Cardiac muscle cell (in vitro differentiated cells and primary cell): ENCODE results near the gene PRKD1. TPM values are rescaled to one million over a fixed set of nuclear protein-coding genes. Genes with fewer than 3 reads are reported as not detected.

Experiments
- DNase-seq, 2 donors: peaks; one replicate each; pipeline versions ENCODE4 v3.0.0 to v3.0.0-alpha.2; 2010 to 2017; ENCODE audit warnings: low read depth in 1 of 2, low spot score in 1 of 2
- H3K27ac ChIP-seq: fragments of 200-600 bp; sonication (generic); 2 replicates; pipeline ENCODE4 v1.5.1; 2016
- H3K27me3 ChIP-seq: fragments of 200-600 bp; sonication (generic); 2 replicates; pipeline ENCODE4 v1.6.0; 2016; ENCODE audit warnings: control low read depth
- H3K36me3 ChIP-seq: fragments of 200-600 bp; sonication (generic); 2 replicates; pipeline ENCODE4 v1.5.1; 2016; ENCODE audit warnings: control low read depth
- H3K4me1 ChIP-seq: fragments of 200-600 bp; sonication (generic); 2 replicates; pipeline ENCODE4 v1.8.1; 2017; ENCODE audit warnings: low read depth, mild to moderate bottlenecking, mixed run types
- H3K4me3 ChIP-seq: fragments of 200-600 bp; sonication (generic); 2 replicates; pipeline ENCODE4 v1.5.1; 2016; ENCODE audit warnings: mild to moderate bottlenecking
- H3K9me3 ChIP-seq: fragments of 200-600 bp; sonication (generic); 2 replicates; pipeline ENCODE4 v1.5.1; 2017; ENCODE audit warnings: low read depth, mild to moderate bottlenecking, control low read depth
- polyA plus RNA-seq: library from polyadenylated mRNA; unstranded; fragments of >200 nt; fragmentation: Nextera tagmentation; extraction: Ambion mirVana; gene quantifications from 2 replicates; pipeline ENCODE4 v1.2.1, GENCODE V29; 2016
- total RNA-seq: library from RNA; depleted of rRNA; stranded (reverse); fragments of >200 nt; gene quantifications from 2 replicates; pipeline ENCODE4 v1.2.3, GENCODE V29; 2016
- TF ChIP-seq, protein P1 (sequence below): IDR thresholded peaks from 2 replicates; pipeline ENCODE4 v1.5.1; 2012; ENCODE audit warnings: low read depth, mild to moderate bottlenecking, low read length

The PRKD1 gene
- total and polyA plus RNA-seq, 2 experiments from 2014 or later: 15.2 to 15.7 TPM

DNA sequence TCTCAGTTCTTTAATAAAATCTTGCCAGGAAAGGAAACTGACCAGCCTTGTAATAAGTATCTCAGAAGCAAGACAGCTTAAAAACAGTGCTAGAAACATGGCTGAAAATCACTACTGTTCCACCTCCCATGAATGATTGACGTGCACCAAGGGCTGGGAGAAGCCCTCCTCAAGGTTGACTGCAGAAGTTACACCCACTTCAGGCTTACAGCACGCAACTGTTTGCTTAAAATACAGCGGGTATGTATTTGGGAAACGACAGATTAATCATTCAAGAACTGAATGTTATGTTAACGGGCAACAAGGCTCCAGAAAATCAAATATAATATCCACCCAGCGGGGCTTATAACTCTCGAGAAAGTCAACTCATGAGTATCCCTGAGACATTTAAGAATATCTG lies 22.1 kb downstream of the PRKD1 start:
- no peak overlapping the region for H3K27ac ChIP-seq
- H3K4me3 ChIP-seq: no peak overlapping the region
- no peak for DNase-seq
- TF ChIP-seq, protein P1, sequence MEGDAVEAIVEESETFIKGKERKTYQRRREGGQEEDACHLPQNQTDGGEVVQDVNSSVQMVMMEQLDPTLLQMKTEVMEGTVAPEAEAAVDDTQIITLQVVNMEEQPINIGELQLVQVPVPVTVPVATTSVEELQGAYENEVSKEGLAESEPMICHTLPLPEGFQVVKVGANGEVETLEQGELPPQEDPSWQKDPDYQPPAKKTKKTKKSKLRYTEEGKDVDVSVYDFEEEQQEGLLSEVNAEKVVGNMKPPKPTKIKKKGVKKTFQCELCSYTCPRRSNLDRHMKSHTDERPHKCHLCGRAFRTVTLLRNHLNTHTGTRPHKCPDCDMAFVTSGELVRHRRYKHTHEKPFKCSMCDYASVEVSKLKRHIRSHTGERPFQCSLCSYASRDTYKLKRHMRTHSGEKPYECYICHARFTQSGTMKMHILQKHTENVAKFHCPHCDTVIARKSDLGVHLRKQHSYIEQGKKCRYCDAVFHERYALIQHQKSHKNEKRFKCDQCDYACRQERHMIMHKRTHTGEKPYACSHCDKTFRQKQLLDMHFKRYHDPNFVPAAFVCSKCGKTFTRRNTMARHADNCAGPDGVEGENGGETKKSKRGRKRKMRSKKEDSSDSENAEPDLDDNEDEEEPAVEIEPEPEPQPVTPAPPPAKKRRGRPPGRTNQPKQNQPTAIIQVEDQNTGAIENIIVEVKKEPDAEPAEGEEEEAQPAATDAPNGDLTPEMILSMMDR: no peak
- H3K4me1 ChIP-seq: no peaks in the 10 kb centered on the region
- H3K27me3 ChIP-seq: no peaks in the 10 kb centered on the region
- H3K9me3 ChIP-seq: no peaks in the 10 kb centered on the region
- no peaks in the 10 kb centered on the region for H3K36me3 ChIP-seq

DNA sequence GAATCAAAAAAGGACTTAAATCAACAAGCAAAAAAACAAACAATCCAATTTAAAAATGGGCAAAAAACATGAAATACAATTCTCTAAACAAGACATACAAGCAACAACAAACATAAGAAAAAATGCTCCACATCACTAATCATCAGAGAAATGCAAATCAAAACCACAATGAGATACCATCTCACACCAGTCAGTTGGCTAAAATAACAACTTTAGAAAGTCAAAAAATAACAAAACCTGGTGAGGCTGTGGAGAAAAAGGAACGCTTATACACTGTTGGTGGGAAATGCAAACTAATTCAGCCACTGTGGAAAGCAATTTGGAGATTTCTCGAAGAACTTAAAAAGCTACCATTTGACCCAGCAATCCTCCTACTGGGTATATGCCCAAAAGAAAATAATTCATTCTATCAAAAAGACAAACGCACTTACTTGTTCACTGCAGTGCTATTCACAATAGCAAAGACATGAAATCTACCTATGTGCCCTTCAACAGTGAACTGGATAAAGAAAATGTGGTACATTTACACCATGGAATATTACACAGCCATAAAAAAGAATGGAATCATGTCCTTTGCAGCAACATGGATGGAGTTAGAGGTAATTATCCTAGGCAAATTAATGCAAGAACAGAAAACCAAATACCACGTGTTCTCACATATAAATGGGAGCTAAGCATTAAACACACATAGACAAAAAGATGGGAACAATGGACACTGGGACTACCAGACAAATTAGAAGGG lies 26.9 kb downstream of the PRKD1 start:
- DNase-seq: no peak
- H3K36me3 ChIP-seq: no peaks in the 10 kb centered on the region
- no peak overlapping the region for H3K27ac ChIP-seq
- H3K9me3 ChIP-seq: no peaks in the 10 kb centered on the region
- H3K4me3 ChIP-seq: no peak overlapping the region
- no peaks in the 10 kb centered on the region for H3K27me3 ChIP-seq
- TF ChIP-seq, protein P1: no peak
- peaks cover 14% of the 10 kb centered on the region for H3K4me1 ChIP-seq

DNA sequence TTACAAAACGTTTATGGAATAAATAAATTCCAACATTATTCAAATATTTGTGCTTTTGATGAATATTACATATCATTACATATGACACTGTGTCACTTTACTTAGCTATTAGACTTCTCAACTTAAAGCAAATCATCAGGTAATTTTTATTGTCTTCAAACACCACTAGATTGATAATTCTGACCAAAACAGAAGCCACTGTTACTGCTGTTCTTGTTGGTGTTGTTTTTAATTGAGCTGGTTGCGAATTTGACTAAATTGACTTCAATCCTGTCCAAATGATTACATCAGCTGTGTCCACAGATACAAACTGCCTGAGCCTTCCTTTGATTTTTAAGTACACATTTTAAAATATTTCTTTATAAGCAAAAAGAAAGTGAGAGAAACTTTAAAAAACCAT lies 29.2 kb downstream of the PRKD1 start:
- TF ChIP-seq, protein P1: no peak
- H3K9me3 ChIP-seq: no peaks in the 10 kb centered on the region

DNA sequence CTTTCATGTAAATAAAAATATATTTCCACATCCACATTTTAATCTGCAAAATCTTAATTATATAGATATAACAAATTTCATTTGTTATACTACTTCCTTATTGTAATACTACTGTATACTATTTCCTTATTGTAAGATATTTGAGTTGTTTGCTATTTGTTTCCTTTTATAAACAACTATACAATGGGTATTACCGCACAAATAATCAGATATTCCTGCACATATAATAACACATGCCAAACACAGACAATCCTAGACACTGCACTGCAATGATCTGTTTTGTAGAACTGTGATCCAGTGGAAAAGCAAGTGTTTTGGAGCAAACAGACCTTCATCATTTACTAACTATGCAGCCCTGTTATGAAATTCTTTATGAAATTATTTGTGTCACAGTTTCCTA lies 30.5 kb downstream of the PRKD1 start:
- H3K27ac ChIP-seq: no peak overlapping the region
- TF ChIP-seq, protein P1: no peak
- no peaks in the 10 kb centered on the region for H3K9me3 ChIP-seq
- H3K36me3 ChIP-seq: no peaks in the 10 kb centered on the region
- no peaks in the 10 kb centered on the region for H3K27me3 ChIP-seq
- DNase-seq: no peak
- H3K4me3 ChIP-seq: no peak overlapping the region
- H3K4me1 ChIP-seq: peaks cover 28% of the 10 kb centered on the region

More for the DNA sequence above, 29.2 kb downstream of the PRKD1 start:
- H3K36me3 ChIP-seq: no peaks in the 10 kb centered on the region
- no peak overlapping the region for H3K27ac ChIP-seq
- peaks cover 28% of the 10 kb centered on the region for H3K4me1 ChIP-seq
- DNase-seq: no peak
- no peak overlapping the region for H3K4me3 ChIP-seq
- no peaks in the 10 kb centered on the region for H3K27me3 ChIP-seq

DNA sequence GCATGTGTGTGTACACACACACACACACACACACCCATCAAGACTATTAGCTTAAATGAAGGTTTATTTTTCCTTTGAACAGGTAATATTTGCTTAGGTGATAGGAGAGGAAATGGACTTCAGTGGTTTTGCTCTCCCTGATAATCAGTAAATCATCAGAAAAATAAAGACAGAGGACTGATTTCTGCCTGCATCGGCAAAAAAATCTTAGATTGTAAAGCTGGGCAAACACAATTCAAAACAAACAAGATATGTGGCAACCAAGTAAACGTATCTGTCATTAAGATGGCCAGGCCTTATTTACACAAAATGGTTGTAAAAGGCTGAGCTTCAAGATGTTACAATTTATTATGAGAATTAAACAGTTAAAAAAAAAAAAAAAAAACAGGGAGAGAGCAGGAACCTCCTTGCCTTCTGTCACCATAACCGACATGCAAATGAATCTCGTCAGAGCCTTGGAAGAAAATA lies 31.3 kb downstream of the PRKD1 start:
- no peak overlapping the region for H3K4me3 ChIP-seq

More for the DNA sequence above, 31.3 kb downstream of the PRKD1 start:
- no peaks in the 10 kb centered on the region for H3K9me3 ChIP-seq
- H3K36me3 ChIP-seq: no peaks in the 10 kb centered on the region
- peaks cover 28% of the 10 kb centered on the region for H3K4me1 ChIP-seq
- no peak for DNase-seq
- TF ChIP-seq, protein P1: no peak
- H3K27me3 ChIP-seq: no peaks in the 10 kb centered on the region
- peak overlapping the region; percentile 79 for H3K27ac ChIP-seq
